Keratinocyte (primary cell): ENCODE results near the gene FRS2.

ENCODE experiments used
- CTCF ChIP-seq, 3 experiments: IDR thresholded peaks in 1 of 3; conservative IDR thresholded peaks in 1 of 3; optimal IDR thresholded peaks in 1 of 3; 2 replicates in 2 of 3; 3 replicates in 1 of 3; pipeline versions ENCODE3 to v1.5.1; 2011; ENCODE audit warnings: low read length in 3 of 3, mild to moderate bottlenecking in 3 of 3, moderate library complexity in 2 of 3, control low read depth in 1 of 3, inconsistent platforms in 1 of 3; ENCODE audit not compliant: insufficient read depth in 2 of 3; ENCODE audit errors: extremely low read depth in 1 of 3
- EZH2 ChIP-seq: IDR thresholded peaks from one replicate; pipeline ENCODE4 v1.6.1; 2012; ENCODE audit warnings: inconsistent platforms, mild to moderate bottlenecking, low read length, moderate library complexity

GRCh38 chr12:69500631-69501030 is 30.4 kb downstream of the FRS2 start:
- TF ChIP-seq EZH2 (no peak), CTCF (optimal IDR thresholded peaks at IDR 0.05 in 1 of 3, IDR thresholded peaks at IDR 0.05 in 1 of 3, conservative IDR thresholded peaks at IDR 0.05 in 1 of 3; ENCODE audit: extremely low read depth in 1 of 3, insufficient read depth in 2 of 3, low read length in 3 of 3) (no peak)
